Loucy (cell line): ENCODE results near the gene CDKN2B-AS1.

ENCODE experiments used
- H2AFZ ChIP-seq: fragments of 200-600 bp; sonication (generic); 2 replicates; pipeline ENCODE4 v1.6.0; 2016; ENCODE audit warnings: antibody characterized with exemption, mild to moderate bottlenecking, low read length, moderate library complexity
- H3F3A ChIP-seq: fragments of 200-600 bp; 2 replicates; pipeline ENCODE4 v1.6.0; 2016; ENCODE audit warnings: antibody characterized with exemption, low read depth, mild to moderate bottlenecking
- H3K27me3 ChIP-seq: fragments of 200-600 bp; sonication (generic); 2 replicates; pipeline ENCODE4 v1.6.1; 2014; ENCODE audit warnings: low read length, mild to moderate bottlenecking; ENCODE audit not compliant: insufficient read depth, poor library complexity, severe bottlenecking
- H3K36me3 ChIP-seq: fragments of 200-600 bp; sonication (generic); 2 replicates; pipeline ENCODE4 v1.6.1; 2016; ENCODE audit warnings: low read length; ENCODE audit not compliant: insufficient read depth
- H3K4me1 ChIP-seq: fragments of 200-600 bp; sonication (generic); 2 replicates; pipeline ENCODE4 v1.5.1; 2014; ENCODE audit warnings: low read length, mild to moderate bottlenecking; ENCODE audit not compliant: insufficient read depth, poor library complexity, severe bottlenecking
- H3K4me2 ChIP-seq: fragments of 200-600 bp; sonication (generic); 2 replicates; pipeline ENCODE4 v1.6.0; 2014; ENCODE audit warnings: antibody characterized with exemption, low read length, low read depth, mild to moderate bottlenecking; ENCODE audit not compliant: poor library complexity, severe bottlenecking
- H3K4me3 ChIP-seq: fragments of 200-600 bp; sonication (generic); 2 replicates; pipeline ENCODE4 v1.5.1; 2014; ENCODE audit warnings: low read length, mild to moderate bottlenecking, mixed read lengths; ENCODE audit not compliant: poor library complexity, severe bottlenecking
- H3K79me2 ChIP-seq: fragments of 200-600 bp; sonication (generic); 2 replicates; pipeline ENCODE4 v1.6.1; 2014; ENCODE audit warnings: low read length; ENCODE audit not compliant: insufficient read depth
- H3K9ac ChIP-seq: fragments of 200-600 bp; sonication (generic); 2 replicates; pipeline ENCODE4 v1.6.0; 2014; ENCODE audit warnings: mild to moderate bottlenecking, low read depth, low read length, moderate library complexity; ENCODE audit not compliant: poor library complexity, severe bottlenecking
- H3K9me2 ChIP-seq: fragments of 200-600 bp; sonication (generic); replicated peaks from 2 replicates; pipeline ENCODE4 v1.6.1; 2016; ENCODE audit warnings: low read depth, low read length, mixed read lengths
- H3K9me3 ChIP-seq: fragments of 200-600 bp; sonication (generic); 2 replicates; pipeline ENCODE4 v1.6.1; 2014; ENCODE audit warnings: mild to moderate bottlenecking, antibody characterized with exemption, low read length, low read depth; ENCODE audit not compliant: insufficient read depth
- H4K20me1 ChIP-seq: fragments of 200-600 bp; sonication (generic); 2 replicates; pipeline ENCODE4 v1.6.0; 2014; ENCODE audit warnings: antibody characterized with exemption, low read length, mild to moderate bottlenecking; ENCODE audit not compliant: insufficient read depth, poor library complexity, severe bottlenecking
- CTCF ChIP-seq: fragments of 200-600 bp; sonication (generic); conservative IDR thresholded peaks from 2 replicates; pipeline ENCODE4 v1.5.1; 2014; ENCODE audit warnings: mild to moderate bottlenecking, antibody characterized with exemption, low read length
- EZH2phosphoT487 ChIP-seq: fragments of 200-600 bp; IDR thresholded peaks from 2 replicates; pipeline ENCODE4 v1.6.1; 2018; ENCODE audit warnings: antibody characterized with exemption, mild to moderate bottlenecking, moderate library complexity, borderline replicate concordance

The CDKN2B-AS1 gene

DNA sequence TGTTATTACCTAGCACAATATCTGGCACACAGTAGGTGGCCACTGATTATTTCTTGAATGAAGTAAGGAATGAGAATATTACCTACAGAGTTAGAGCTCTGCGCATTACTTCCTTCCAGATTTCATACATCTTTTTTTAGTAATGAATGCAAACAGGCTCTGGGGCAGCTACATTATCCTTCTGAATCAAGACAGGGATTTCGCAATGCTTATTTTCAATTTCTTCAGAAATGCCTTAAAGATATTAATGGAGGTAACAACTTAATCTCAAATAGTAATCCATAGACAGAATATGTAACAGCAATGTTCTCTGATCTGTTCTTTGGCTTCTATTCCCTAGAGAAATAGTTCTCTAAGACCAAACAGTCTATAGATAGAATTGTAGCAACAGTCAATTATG is 33.0 kb upstream of the CDKN2B-AS1 start:
- Histone ChIP-seq H3K36me3 (no peaks in the 10 kb centered on the region), H3K27me3 (no peaks in the 10 kb centered on the region), H2AFZ (no peak overlapping the region)

DNA sequence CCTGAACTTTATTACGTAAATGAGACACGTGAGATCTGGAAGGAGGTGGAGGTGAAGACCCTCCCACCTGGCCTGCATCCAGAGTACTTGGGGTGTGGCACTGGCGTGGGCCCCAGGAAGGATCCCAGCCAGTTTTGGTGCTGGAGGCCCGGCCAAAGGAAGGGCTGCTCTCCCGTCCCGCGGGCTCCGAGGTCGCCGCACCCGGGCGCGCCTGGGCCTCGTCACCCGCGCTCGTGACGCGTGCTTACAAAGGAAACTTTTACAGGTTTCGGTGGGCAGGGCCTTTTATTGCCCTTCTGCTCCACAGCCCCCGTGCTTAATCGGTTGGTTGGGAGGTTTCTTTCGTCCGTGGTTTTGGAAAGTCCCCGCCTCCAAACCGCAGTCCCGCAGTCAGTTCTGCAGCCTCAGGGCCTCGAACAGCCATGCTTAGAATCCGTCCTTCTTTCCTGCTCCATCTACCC is 29.6 kb upstream of the CDKN2B-AS1 start:
- no peaks in the 10 kb centered on the region for H3K4me1 ChIP-seq
- no peaks in the 10 kb centered on the region for H3K79me2 ChIP-seq
- H3K36me3 ChIP-seq: peaks cover 9% of the 10 kb centered on the region; the same call in 1 of the 2 replicates
- H3K9me3 ChIP-seq: no peaks in the 10 kb centered on the region
- TF ChIP-seq CTCF (no peak), EZH2phosphoT487 (no peak)
- no peak overlapping the region for H3K4me2 ChIP-seq
- no peak overlapping the region for H3K4me3 ChIP-seq
- H3K9ac ChIP-seq: no peak overlapping the region
- H2AFZ ChIP-seq: no peak overlapping the region
- H3K9me2 ChIP-seq: no peaks in the 10 kb centered on the region
- no peaks in the 10 kb centered on the region for H3K27me3 ChIP-seq
- no peaks in the 10 kb centered on the region for H4K20me1 ChIP-seq
- no peaks in the 10 kb centered on the region for H3F3A ChIP-seq

More for the DNA sequence above, 33.0 kb upstream of the CDKN2B-AS1 start:
- H3K4me2 ChIP-seq: no peak overlapping the region
- no peaks in the 10 kb centered on the region for H4K20me1 ChIP-seq
- no peaks in the 10 kb centered on the region for H3K4me1 ChIP-seq
- TF ChIP-seq EZH2phosphoT487 (no peak), CTCF (no peak)
- H3K9ac ChIP-seq: no peak overlapping the region
- H3K4me3 ChIP-seq: no peak overlapping the region
- no peaks in the 10 kb centered on the region for H3K9me2 ChIP-seq
- H3K79me2 ChIP-seq: no peaks in the 10 kb centered on the region
- H3F3A ChIP-seq: no peaks in the 10 kb centered on the region
- no peaks in the 10 kb centered on the region for H3K9me3 ChIP-seq

GRCh38 chr9:21965401-21965951 is 29.1 kb upstream of the CDKN2B-AS1 start:
- TF ChIP-seq EZH2phosphoT487 (no peak), CTCF (no peak)
- Histone ChIP-seq H3K4me3 (no peak overlapping the region), H3K36me3 (peaks cover 9% of the 10 kb centered on the region; the same call in 1 of the 2 replicates), H3K4me1 (no peaks in the 10 kb centered on the region), H3F3A (no peaks in the 10 kb centered on the region), H3K9me2 (no peaks in the 10 kb centered on the region), H3K79me2 (no peaks in the 10 kb centered on the region), H4K20me1 (no peaks in the 10 kb centered on the region), H3K9ac (no peak overlapping the region), H3K27me3 (no peaks in the 10 kb centered on the region), H3K9me3 (no peaks in the 10 kb centered on the region), H3K4me2 (no peak overlapping the region), H2AFZ (no peak overlapping the region)
